ENCODE measurements around the gene HYCC1. TPM values are rescaled to one million over a fixed set of nuclear protein-coding genes. Genes with fewer than 3 reads are reported as not detected.
"Not testable (repeated sequence)": the region's sequence is repeated elsewhere in the genome, so short reads cannot be mapped to it uniquely, and the experiment has no call there.

The HYCC1 gene
- total and polyA plus RNA-seq, 2 donors (not counting 1 experiment from before 2014, with no cell fraction given), result 7.0 to 40.8 TPM

- DNase-seq (no peak), ATAC-seq (ENCODE audit: low read depth) (no peak)
- ChIA-PET CTCF (no interaction called here), POLR2A (no interaction called here)
- H3K4me1 Mint-ChIP-seq, result no peaks in the 10 kb centered on the region
- intact Hi-C loops (cut with micrococcal nuclease), result no loop called here
- no peaks in the 10 kb centered on the region for H3K9me3 ChIP-seq (ENCODE audit: control extremely low read depth in 1 of 3, control insufficient read depth in 2 of 3, insufficient read depth in 1 of 3, low read length in 2 of 3)
- WGBS (ENCODE audit: insufficient coverage), result 50% methylated on average over 1 of the region's 2 CpGs
- H3K27me3 ChIP-seq (replicated peaks in 1 of 4; ENCODE audit: control extremely low read depth in 1 of 4, control insufficient read depth in 3 of 4, insufficient read depth in 4 of 4, low read length in 3 of 4), result no peaks in the 10 kb centered on the region
- TF ChIP-seq EZH2 (IDR thresholded peaks at IDR 0.05; ENCODE audit: borderline replicate concordance, insufficient read depth, low read depth, low read length, poor library complexity, severe bottlenecking), result no peak
- TF ChIP-seq CTCF (IDR thresholded peaks at IDR 0.05), result no peak
- no peak overlapping the region for H3K4me3 Mint-ChIP-seq
- H3K9ac ChIP-seq (ENCODE audit: low read length), result no peak overlapping the region
- no peaks in the 10 kb centered on the region for H3K27me3 Mint-ChIP-seq
- no peak overlapping the region for H3K4me3 ChIP-seq (ENCODE audit: control extremely low read depth in 1 of 5, extremely low read depth in 1 of 5, insufficient read depth in 1 of 5, low read depth in 2 of 5, low read length in 4 of 5)
- H3K9me3 Mint-ChIP-seq (ENCODE audit: insufficient read depth), result no peaks in the 10 kb centered on the region
- no peaks in the 10 kb centered on the region for H3K4me1 ChIP-seq (ENCODE audit: control insufficient read depth in 2 of 2, insufficient read depth in 2 of 2, low read length in 2 of 2)
- no peak overlapping the region for H3K27ac ChIP-seq (ENCODE audit: low read length in 2 of 2)
- peaks cover 3 to 26% of the 10 kb centered on the region in 2 experiments for H3K36me3 ChIP-seq (replicated peaks in 1 of 2; ENCODE audit: control extremely low read depth in 1 of 2, control insufficient read depth in 1 of 2, extremely low read depth in 1 of 2, insufficient read depth in 2 of 2, low read length in 1 of 2)
- no peak overlapping the region for H3K4me2 ChIP-seq (replicated peaks; ENCODE audit: low read depth, low read length, poor library complexity, severe bottlenecking)
- H3K27ac Mint-ChIP-seq, result no peak overlapping the region
- peaks cover 14% of the 10 kb centered on the region for H3K79me2 ChIP-seq (ENCODE audit: control insufficient read depth, insufficient read depth, low read length)
- no peak overlapping the region for H2AFZ ChIP-seq (ENCODE audit: insufficient read depth, low read depth, low read length, poor library complexity, severe bottlenecking)
- peaks cover 5% of the 10 kb centered on the region for H4K20me1 ChIP-seq (ENCODE audit: control insufficient read depth, insufficient read depth, low read length, poor library complexity, severe bottlenecking)
These were observed 34.7 kb downstream of the HYCC1 start for GRCh38 chr7:22979251-22979650.

DNA sequence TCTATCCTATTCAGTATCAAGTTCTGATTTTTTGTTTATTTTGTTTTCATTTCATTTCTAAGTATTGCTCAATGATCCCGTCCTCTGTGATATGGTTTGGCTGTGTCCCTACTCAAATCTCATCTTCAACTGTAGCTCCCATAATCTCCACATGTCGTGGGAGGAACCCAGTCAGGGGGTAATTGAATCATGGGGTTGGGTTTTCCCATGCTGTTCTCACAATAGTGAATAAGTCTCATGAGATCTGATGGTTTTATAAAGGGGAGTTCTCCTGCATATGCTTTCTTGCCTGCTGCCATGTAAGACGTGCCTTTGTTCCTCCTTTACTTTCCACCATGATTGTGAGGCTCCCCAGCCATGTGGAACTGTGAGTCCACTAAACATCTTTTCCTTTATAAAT, 39.3 kb downstream of the HYCC1 start:
- H3K4me2 ChIP-seq (replicated peaks; ENCODE audit: low read depth, low read length, poor library complexity, severe bottlenecking); H3K27me3 ChIP-seq (replicated peaks in 1 of 4; ENCODE audit: control extremely low read depth in 1 of 4, control insufficient read depth in 3 of 4, insufficient read depth in 4 of 4, low read length in 3 of 4); H4K20me1 ChIP-seq (ENCODE audit: control insufficient read depth, insufficient read depth, low read length, poor library complexity, severe bottlenecking); H3K4me3 ChIP-seq (ENCODE audit: control extremely low read depth in 1 of 5, extremely low read depth in 1 of 5, insufficient read depth in 1 of 5, low read depth in 2 of 5, low read length in 4 of 5); POLR2A ChIA-PET; H2AFZ ChIP-seq (ENCODE audit: insufficient read depth, low read depth, low read length, poor library complexity, severe bottlenecking); H3K27ac ChIP-seq (ENCODE audit: low read length in 2 of 2); H3K9me3 Mint-ChIP-seq (ENCODE audit: insufficient read depth); H3K4me1 Mint-ChIP-seq; ATAC-seq (ENCODE audit: low read depth); DNase-seq; H3K79me2 ChIP-seq (ENCODE audit: control insufficient read depth, insufficient read depth, low read length); H3K4me3 Mint-ChIP-seq; H3K27me3 Mint-ChIP-seq; intact Hi-C loops (cut with micrococcal nuclease); H3K9me3 ChIP-seq (ENCODE audit: control extremely low read depth in 1 of 3, control insufficient read depth in 2 of 3, insufficient read depth in 1 of 3, low read length in 2 of 3); H3K27ac Mint-ChIP-seq; H3K9ac ChIP-seq (ENCODE audit: low read length); CTCF ChIA-PET; H3K4me1 ChIP-seq (ENCODE audit: control insufficient read depth in 2 of 2, insufficient read depth in 2 of 2, low read length in 2 of 2): not testable (repeated sequence)
- peaks cover 8 to 23% of the 10 kb centered on the region in 2 experiments for H3K36me3 ChIP-seq (replicated peaks in 1 of 2; ENCODE audit: control extremely low read depth in 1 of 2, control insufficient read depth in 1 of 2, extremely low read depth in 1 of 2, insufficient read depth in 2 of 2, low read length in 1 of 2)
- no CpG with 5 or more reads among the region's 3 CpGs for WGBS (ENCODE audit: insufficient coverage)

Measured in B cell (primary cell).